GM21717 (cell line): ENCODE measurements around the gene CA4.

Source experiments
- ATAC-seq: cut with Tn5 transposase; IDR thresholded peaks from one replicate; pipeline ENCODE4 v1.9.1; 2021; ENCODE audit warnings: mild to moderate bottlenecking, moderate library complexity; ENCODE audit not compliant: unreplicated experiment

CA4 gene

DNA sequence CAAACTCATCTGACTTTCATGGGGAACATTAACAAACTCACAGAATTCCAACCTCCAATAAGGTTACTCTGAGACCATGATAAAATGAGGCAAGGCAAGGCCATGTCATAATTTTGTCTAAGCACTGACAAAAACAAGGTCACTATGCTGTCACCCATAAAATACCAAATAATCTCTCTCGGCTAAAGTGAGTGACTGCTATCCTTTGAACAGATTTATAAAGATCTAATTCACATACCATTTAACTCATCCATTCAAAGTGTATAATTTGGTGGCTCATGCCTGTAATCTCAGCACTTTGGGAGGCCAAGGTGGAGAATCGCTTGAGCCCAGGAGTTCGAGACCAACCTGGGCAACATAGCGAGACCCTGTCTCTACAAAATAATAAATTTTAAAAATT, 20.6 kb upstream of the CA4 start:
- ATAC-seq, result no peak

DNA sequence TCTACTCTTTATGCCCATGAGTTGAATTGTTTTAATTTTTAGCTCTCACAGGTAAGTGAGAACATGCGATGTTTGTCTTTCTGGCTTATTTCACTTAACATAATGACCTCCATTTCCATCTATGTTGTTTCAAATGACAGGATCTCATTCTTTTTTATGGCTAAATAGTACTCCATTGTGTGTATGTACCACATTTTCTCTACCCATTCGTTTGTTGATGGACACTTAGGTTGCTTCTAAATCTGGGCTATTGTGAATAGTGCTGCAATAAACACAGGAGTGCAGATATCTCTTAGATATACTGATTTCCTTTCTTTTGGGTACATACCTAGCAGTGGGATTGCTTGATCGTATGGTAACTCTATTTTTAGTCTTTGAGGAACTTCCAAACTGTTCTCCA, 19.3 kb upstream of the CA4 start:
- ATAC-seq, result no peak

- ATAC-seq, result peak; percentile 21
Observed at GRCh38 chr17:60134396-60135150, 15.2 kb upstream of the CA4 start.

DNA sequence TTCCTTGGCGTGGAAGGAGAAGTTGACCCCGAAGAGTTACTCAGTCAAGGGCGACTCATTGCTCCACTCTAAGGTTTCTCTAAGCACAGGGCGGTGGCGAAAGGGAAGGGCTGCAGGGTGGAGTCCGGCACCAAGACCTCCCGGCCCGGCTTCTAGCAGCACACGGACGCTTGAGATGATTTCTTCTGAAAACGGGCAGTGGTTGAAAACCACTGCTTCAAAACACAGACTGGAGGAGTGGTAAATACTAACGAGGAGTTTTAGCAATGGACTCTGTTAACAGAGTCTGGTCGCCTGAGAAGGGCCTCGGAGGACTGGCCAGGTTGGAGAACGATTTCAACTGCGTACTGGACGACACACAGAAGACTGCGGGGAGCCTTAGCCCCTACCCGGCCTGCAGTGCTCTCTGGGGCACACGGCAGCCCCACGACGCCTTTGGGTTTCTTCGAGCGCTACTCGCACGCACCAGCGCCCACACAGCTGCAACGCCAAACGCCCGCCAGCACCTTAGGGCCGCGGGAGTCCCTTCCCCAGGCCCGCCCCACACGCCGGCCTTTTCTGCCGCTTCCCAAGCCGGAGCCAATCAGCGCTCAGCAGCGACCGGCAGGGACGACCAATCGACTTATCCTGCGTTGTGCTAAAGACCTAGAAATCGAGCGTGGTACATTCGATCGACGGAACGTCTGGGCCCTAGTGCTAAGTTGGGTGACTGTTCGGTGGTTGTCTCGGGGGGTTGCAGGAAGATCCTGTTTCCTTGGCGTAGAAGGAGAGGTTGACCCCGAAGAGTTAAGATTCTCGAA, 14.4 kb upstream of the CA4 start:
- ATAC-seq, result peak; percentile 87

DNA sequence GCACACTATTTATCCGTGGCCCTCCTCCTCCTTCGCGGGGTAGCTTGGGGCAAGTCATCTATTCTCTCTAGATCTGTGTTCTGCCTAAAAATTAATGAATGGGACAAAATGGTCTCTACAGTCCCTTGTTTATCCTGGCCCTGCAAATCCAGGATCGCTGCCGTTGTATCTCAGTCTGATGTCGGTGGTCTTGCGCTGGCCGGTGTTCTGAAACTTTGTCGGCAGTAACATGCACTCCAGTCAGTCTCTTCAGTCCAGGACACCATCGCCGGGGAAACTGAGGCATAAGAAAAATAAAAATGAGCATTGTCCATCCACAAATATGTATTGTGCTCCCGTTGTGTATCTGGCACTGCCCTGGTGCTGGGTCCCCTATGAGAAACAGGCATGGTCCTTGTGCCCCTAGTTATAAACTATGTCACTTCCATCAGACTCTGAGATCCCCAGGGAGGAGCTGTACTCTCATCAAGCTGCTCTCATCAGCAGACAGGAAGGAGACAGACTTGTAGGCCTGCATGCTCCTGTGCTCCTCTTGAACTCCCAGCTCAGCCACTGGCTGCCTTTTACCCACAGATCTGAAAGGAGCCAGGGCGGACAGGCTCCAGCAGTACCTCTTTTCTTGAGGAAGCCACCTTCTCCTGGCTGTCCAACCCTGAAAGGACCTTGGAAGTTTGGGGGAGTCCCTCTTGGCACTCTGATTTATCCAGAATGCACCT, 13.7 kb upstream of the CA4 start:
- ATAC-seq, result no peak

- no peak for ATAC-seq
Observed at GRCh38 chr17:60137731-60138130, 12.0 kb upstream of the CA4 start.

GRCh38 chr17:60138769-60139437, 10.9 kb upstream of the CA4 start:
- no peak for ATAC-seq

GRCh38 chr17:60139438-60140285, 10.1 kb upstream of the CA4 start:
- no peak for ATAC-seq

DNA sequence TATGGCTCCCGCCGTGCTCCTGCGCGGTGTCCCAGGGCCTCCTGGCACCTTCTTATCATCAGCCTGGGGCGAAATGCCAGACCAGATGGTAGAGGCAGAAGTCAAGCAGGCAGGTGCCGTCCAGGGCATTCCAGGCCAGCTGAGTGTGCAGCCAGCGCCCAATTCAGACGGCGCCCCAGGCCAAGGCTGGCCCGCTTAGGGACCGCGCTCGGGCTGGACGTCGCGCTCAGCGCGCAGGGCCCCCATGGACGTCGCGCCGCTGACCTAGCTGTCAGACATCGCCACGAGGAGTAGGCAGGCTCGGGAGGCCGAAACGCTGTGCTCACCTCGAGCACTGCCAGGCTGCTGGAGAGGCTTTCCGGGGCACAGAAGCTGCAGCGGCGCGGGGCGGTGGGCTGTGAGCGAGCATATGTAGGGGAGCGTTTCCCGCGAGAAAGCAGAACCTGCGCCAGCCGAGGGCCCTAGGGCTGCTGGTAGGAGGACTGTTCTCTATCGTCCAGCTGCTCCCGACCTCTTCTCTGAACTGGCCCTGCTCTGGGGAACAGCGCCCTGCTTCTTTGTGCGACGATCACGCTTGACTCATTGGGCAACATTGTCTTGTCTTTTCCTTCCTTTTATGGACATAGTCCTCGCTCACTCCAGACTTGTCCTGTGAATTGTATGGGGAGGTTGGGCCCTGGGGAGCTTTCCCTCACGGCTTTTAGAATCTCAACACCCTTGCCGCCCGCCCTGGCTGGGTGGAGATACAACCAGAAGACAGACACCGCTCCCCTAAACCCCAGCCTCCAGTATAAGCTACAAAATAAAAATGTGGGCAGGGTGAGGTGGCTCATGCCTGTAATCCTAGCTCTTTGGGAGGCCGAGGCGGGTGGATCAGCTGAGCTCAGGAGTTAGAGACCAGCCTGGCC, 8.4 kb upstream of the CA4 start:
- no peak for ATAC-seq

DNA sequence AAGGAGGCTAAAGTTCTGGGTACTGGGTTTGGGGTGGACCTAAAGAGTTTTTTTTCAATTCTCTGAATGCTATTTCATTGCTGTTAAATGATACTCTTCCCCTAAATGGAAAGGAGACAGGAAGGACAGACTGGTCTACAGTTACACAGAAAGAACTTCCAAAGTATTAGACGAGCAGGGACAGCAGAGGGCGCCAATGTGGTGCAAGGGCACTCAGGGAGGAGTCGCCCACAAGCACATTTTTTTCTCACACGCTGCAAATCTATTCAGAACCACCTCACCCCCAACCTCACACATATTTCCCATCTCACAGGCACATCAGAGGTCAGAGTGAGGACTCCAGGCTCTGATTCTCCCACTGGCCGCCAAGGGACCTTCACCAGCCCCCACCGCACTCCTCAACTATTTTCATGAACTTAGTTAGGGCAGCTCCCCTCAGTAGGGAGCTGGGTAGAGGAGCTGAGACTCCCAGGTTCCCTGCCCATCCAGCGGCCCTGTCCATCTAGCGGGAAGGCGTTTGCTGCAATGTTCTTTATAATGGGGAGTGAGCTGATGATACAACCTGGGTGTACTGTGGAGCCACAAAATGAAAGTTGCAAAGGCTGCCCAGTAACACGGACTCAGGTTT, 6.8 kb upstream of the CA4 start:
- no peak for ATAC-seq

DNA sequence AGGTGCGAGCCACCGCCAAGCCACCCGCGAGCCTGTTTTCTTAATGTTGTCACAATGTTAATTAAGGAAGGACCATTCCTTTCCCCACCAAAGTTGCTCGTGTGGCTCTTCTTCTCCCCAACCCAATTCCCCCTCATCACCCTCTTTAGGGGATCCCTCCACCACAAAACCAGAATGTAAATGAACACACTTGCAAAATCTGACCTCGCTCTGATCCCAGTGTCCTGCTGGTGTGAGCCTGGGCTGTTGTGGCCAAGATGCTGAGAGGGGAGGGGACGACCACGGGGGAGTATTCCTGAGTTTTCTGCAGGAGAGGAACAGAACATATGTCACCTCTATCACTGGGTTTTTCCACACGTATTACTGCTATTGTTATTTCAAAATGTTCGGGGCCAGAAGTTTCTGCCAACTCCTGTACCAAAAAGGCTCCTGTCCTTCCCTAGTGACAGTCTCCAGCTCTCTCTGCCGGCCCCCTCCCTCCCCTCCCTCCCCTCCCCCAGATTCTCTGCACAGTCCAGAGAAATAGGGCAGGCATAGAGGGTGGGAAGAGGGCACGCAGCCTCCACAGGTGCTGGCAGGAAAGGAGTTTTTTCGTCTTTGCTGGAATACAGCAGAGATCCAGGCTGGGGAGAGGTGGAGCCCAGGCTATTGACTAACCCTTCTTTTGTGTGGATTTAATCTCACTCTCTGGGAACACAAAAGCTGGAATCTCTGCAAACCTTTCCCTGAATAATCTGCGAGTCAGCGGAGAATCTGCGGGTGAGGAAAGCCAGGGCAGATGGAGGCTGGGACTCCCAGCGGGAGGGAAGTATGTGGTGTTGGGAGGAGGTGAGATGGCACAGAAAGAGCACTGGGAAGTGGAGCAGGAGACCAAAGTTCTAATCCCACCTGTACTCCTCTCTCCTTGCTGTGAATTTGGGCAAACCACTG, 4.5 kb upstream of the CA4 start:
- ATAC-seq, result no peak

GRCh38 chr17:60146206-60146605, 3.6 kb upstream of the CA4 start:
- ATAC-seq, result no peak

GRCh38 chr17:60147553-60148223, 2.1 kb upstream of the CA4 start:
- ATAC-seq, result no peak

DNA sequence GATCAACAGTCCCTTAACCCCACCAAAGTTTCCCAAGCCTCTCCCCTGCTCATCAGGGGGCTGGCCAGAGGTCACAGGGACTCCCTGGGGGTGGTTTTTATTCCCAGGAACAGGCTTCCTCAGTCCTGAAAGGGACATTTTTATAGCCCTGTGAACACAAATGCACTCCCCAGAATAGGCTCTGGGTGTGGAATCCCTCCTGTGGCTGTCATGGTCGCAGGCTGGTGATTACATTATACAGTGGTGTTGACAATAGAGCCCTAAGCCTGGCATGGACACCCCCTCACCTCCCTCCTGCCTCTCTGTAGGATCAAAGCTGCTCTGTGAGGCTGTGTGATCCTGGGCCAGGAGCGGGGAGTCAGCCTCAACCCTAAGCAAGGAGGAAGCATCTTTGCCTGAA, 1.4 kb upstream of the CA4 start:
- ATAC-seq, result no peak

GRCh38 chr17:60151355-60151754, 1.6 kb downstream of the CA4 start:
- ATAC-seq, result no peak

DNA sequence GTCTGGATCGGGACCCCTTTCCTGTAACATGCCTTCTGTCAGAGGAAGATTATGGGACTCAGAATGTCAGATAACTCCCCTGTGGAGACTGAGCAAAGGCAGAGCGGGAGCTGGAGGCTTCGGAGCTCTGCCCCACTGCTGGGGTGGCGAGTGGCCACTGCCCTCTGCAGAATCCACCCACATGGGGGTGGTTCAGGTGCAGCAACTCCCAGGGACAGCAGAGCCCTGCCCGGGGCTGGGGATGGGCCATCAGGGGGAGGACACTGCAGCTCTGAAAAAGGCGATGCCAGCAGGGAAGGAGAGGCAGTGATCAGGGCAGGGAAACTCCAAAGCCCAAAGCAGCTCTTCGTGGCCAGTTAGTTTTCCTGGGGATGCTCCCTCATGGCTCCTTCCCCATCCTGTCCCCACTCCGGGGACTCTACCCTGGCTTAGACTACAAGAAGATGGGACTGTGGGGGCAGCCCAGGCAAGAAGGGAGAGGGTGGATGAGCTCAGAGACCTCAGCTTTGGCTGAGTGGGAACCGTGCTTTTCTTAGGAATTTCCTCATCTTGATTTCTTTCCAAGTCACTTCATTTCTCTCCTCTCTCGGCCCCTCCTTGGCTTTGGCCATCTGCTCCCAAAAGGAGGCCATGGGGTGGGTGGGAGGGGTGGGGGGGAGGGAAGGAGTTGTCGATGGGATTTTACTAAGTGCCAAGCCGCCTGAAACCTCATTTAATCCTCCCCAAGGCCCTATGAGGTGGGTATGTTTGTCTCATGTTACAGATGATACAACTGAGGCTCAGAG, 4.0 kb downstream of the CA4 start:
- ATAC-seq, result no peak
